IMR-90 (cell line): ENCODE measurements around the gene PLCB4. TPM values are rescaled to one million over a fixed set of nuclear protein-coding genes. Genes with fewer than 3 reads are reported as not detected.

Source experiments
- ATAC-seq: fragments of 200-7000 bp; cut with Tn5 transposase; 2 replicates; pipeline ENCODE4 v1.9.1; 2020; ENCODE audit warnings: low read depth, mild to moderate bottlenecking, moderate library complexity
- BruUV-seq: library from RNA; stranded (reverse); fragments of 400-500 nt; replicated peaks from 2 replicates; lab custom pipeline; 2021; lab: Mats Ljungman, UMichigan
- CTCF ChIA-PET: fragments of 300-600 bp; formaldehyde crosslinking; extraction: SDS; loops from one replicate; lab custom pipeline; 2021; ENCODE audit warnings: antibody characterized with exemption; lab: Yijun Ruan, JAX
- POLR2A ChIA-PET: fragments of 300-600 bp; sonication (Branson Sonifier 250); formaldehyde crosslinking; loops from one replicate; lab custom pipeline; 2022; ENCODE audit warnings: antibody characterized with exemption; ENCODE audit not compliant: unreplicated experiment; lab: Charles Lee
- DNase-seq: peaks from one replicate; pipeline ENCODE4 v3.0.0; 2013
- H2AFZ ChIP-seq: replicated peaks from 2 replicates; pipeline ENCODE3; 2013; ENCODE audit warnings: low read length, mild to moderate bottlenecking; ENCODE audit not compliant: poor library complexity
- H2AK5ac ChIP-seq: 2 replicates; pipeline ENCODE4 v1.6.1; 2013; ENCODE audit warnings: low read depth, low read length, inconsistent platforms
- H2AK9ac ChIP-seq: replicated peaks from 2 replicates; pipeline ENCODE3; 2013; ENCODE audit warnings: mild to moderate bottlenecking, low read depth, low read length, moderate library complexity; ENCODE audit not compliant: poor library complexity
- H2BK120ac ChIP-seq: 2 replicates; pipeline ENCODE4 v1.6.1; 2013; ENCODE audit warnings: low read depth, low read length, inconsistent platforms
- H2BK15ac ChIP-seq: 3 replicates; pipeline ENCODE4 v1.6.1; 2013; ENCODE audit warnings: low read depth, low read length, inconsistent platforms
- H2BK20ac ChIP-seq: 2 replicates; pipeline ENCODE4 v1.6.1; 2013; ENCODE audit warnings: low read depth, mild to moderate bottlenecking, inconsistent platforms, low read length, moderate library complexity
- H2BK5ac ChIP-seq: 2 replicates; pipeline ENCODE4 v1.6.1; 2013; ENCODE audit warnings: mild to moderate bottlenecking, low read depth, low read length, inconsistent platforms; ENCODE audit not compliant: poor library complexity, severe bottlenecking
- H3K14ac ChIP-seq: replicated peaks from 2 replicates; pipeline ENCODE4 v1.6.1; 2013; ENCODE audit warnings: low read depth, low read length, inconsistent platforms
- H3K18ac ChIP-seq: 2 replicates; pipeline ENCODE4 v1.6.1; 2013; ENCODE audit warnings: low read depth, low read length, control low read depth
- H3K23ac ChIP-seq: 2 replicates; pipeline ENCODE4 v1.6.1; 2013; ENCODE audit warnings: low read depth, low read length, inconsistent platforms
- H3K27ac ChIP-seq: 2 replicates; pipeline ENCODE4 v1.5.1; 2013; ENCODE audit warnings: mild to moderate bottlenecking, control low read depth, low read length; ENCODE audit not compliant: insufficient read depth
- H3K27me3 ChIP-seq: 2 replicates; pipeline ENCODE4 v1.6.1; 2013; ENCODE audit warnings: low read length; ENCODE audit not compliant: control insufficient read depth, insufficient read depth
- H3K36me3 ChIP-seq: 2 replicates; pipeline ENCODE4 v1.6.1; 2013; ENCODE audit warnings: low read length, mixed read lengths; ENCODE audit not compliant: control insufficient read depth, insufficient read depth
- H3K4ac ChIP-seq: 2 replicates; pipeline ENCODE4 v1.6.1; 2013; ENCODE audit warnings: low read depth, low read length, inconsistent platforms
- H3K4me1 ChIP-seq: 2 replicates; pipeline ENCODE4 v1.6.1; 2013; ENCODE audit warnings: low read length, mixed read lengths; ENCODE audit not compliant: control insufficient read depth, insufficient read depth
- H3K4me2 ChIP-seq: 2 replicates; pipeline ENCODE4 v1.6.1; 2013; ENCODE audit warnings: low read depth, mild to moderate bottlenecking, control low read depth, low read length, moderate library complexity
- H3K4me3 ChIP-seq: 2 replicates; pipeline ENCODE4 v1.5.1; 2013; ENCODE audit warnings: low read depth, mild to moderate bottlenecking, control low read depth, low read length, moderate library complexity; ENCODE audit not compliant: insufficient read depth
- H3K56ac ChIP-seq: 2 replicates; pipeline ENCODE4 v1.6.1; 2013; ENCODE audit warnings: low read length, inconsistent platforms; ENCODE audit not compliant: insufficient read depth; ENCODE audit errors: extremely low read depth
- H3K79me1 ChIP-seq, 2 experiments: 2 replicates each; pipeline ENCODE4 v1.6.1; 2013; ENCODE audit warnings: low read length in 2 of 2, inconsistent platforms in 1 of 2, low read depth in 1 of 2
- H3K9ac ChIP-seq: 2 replicates; pipeline ENCODE4 v1.6.1; 2013; ENCODE audit warnings: low read depth, low read length, control low read depth
- H3K9me1 ChIP-seq: 2 replicates; pipeline ENCODE4 v1.6.1; 2013; ENCODE audit warnings: low read length, inconsistent platforms; ENCODE audit not compliant: insufficient read depth
- H3K9me3 ChIP-seq: 2 replicates; pipeline ENCODE4 v1.6.1; 2013; ENCODE audit warnings: low read length; ENCODE audit not compliant: control insufficient read depth, insufficient read depth
- H4K20me1 ChIP-seq: 2 replicates; pipeline ENCODE4 v1.6.1; 2013; ENCODE audit warnings: low read length, inconsistent platforms; ENCODE audit not compliant: insufficient read depth
- H4K5ac ChIP-seq: 2 replicates; pipeline ENCODE4 v1.6.1; 2013; ENCODE audit warnings: mild to moderate bottlenecking, low read depth, low read length, control low read depth
- H4K8ac ChIP-seq, 2 experiments: 2 replicates each; pipeline ENCODE4 v1.6.1; 2013; ENCODE audit warnings: low read depth in 2 of 2, low read length in 2 of 2, control low read depth in 1 of 2, inconsistent platforms in 1 of 2
- H4K91ac ChIP-seq: 2 replicates; pipeline ENCODE4 v1.6.1; 2013; ENCODE audit warnings: low read depth, low read length, inconsistent platforms; ENCODE audit not compliant: insufficient read depth
- CEBPB ChIP-seq: IDR thresholded peaks from 2 replicates; pipeline ENCODE4 v1.6.1; 2012; ENCODE audit warnings: low read depth, low read length, improper control_type of control experiment
- MAFK ChIP-seq: IDR thresholded peaks from 2 replicates; pipeline ENCODE4 v1.6.1; 2012; ENCODE audit warnings: low read depth, low read length, improper control_type of control experiment
- WGBS, 2 experiments: methylation state at CpG; one replicate each; pipeline versions ENCODE4 v1.1.5 to v1.1.7; 2013; ENCODE audit warnings: missing lambda C conversion rate in 2 of 2; ENCODE audit not compliant: insufficient read length in 1 of 2; ENCODE audit errors: extremely low coverage in 2 of 2; 5-methylcytosine and 5-hydroxymethylcytosine counted together
- dilution Hi-C: fragments of 300-500 bp; cut with HindIII; formaldehyde crosslinking; loops from one replicate; pipeline ENCODE4 v1.14.3; 2018; ENCODE audit warnings: low sequenced_read_pairs; ENCODE audit not compliant: unreplicated experiment
- in situ Hi-C: fragments of 300-500 bp; cut with MboI; formaldehyde crosslinking; loops from 3 replicates; pipeline ENCODE4 v1.14.3; 2019; ENCODE audit warnings: low sequenced_read_pairs, inconsistent platforms, mixed read lengths
- intact Hi-C: fragments of 100-400 bp; cut with micrococcal nuclease; formaldehyde crosslinking; loops from 2 replicates; pipeline ENCODE4 v1.10.0; 2022
- polyA plus RNA-seq, 3 experiments: library from polyadenylated mRNA; depleted of rRNA; stranded (reverse); fragments of >200 nt; gene quantifications; 2 replicates each; pipeline ENCODE4 v1.2.3, GENCODE V29; 2012; ENCODE audit warnings: low replicate concordance in 1 of 3
- total RNA-seq: library from RNA; depleted of rRNA; stranded (reverse); fragments of >200 nt; gene quantifications from 2 replicates; pipeline ENCODE4 v1.2.3, GENCODE V29; 2012

The PLCB4 gene
- total and polyA plus RNA-seq, 2 of the 4 experiments (the other 2 are of a cell fraction) = 12.5 to 24.0 TPM

- Histone ChIP-seq H3K4me1 (no peaks in the 10 kb centered on the region; the same call in none of the 2 replicates), H2BK120ac (no peak overlapping the region), H4K91ac (no peak overlapping the region), H3K9me3 (no peaks in the 10 kb centered on the region), H3K14ac (no peak overlapping the region), H4K20me1 (no peaks in the 10 kb centered on the region), H2AFZ (no peak overlapping the region), H3K4me3 (no peak overlapping the region), H3K79me1 (peaks cover 20 to 36% of the 10 kb centered on the region in 2 experiments), H3K27me3 (no peaks in the 10 kb centered on the region), H2AK5ac (no peak overlapping the region), H2BK15ac (no peak overlapping the region), H3K56ac (no peak overlapping the region), H3K23ac (no peak overlapping the region), H3K36me3 (no peaks in the 10 kb centered on the region), H3K4me2 (no peak overlapping the region), H3K27ac (no peak overlapping the region), H3K18ac (no peak overlapping the region), H2AK9ac (no peak overlapping the region), H3K4ac (no peak overlapping the region), H2BK20ac (no peak overlapping the region), H2BK5ac (no peak overlapping the region), H4K8ac (no peak overlapping the region), H3K9ac (no peak overlapping the region), H4K5ac (no peak overlapping the region), H3K9me1 (no peaks in the 10 kb centered on the region)
- no peak for DNase-seq
- WGBS, 2 experiments = no CpG with 5 or more reads among the region's 2 CpGs
- POLR2A ChIA-PET = no interaction called here
- in situ Hi-C loops (no loop called here), dilution Hi-C loops (no loop called here), intact Hi-C loops (no loop called here)
- no TSS peak for BruUV-seq
- no peak for ATAC-seq
- TF ChIP-seq MAFK = no peak
- TF ChIP-seq CEBPB = peak; percentile 46; the same call in 1 of the 2 replicates
- CTCF ChIA-PET = no interaction called here
Observed at GRCh38 chr20:9285617-9286016, 216.7 kb downstream of the PLCB4 start.
